Peyer's patch (tissue), 4 donors: ENCODE results near the gene COLGALT1. TPM values are rescaled to one million over a fixed set of nuclear protein-coding genes. Genes with fewer than 3 reads are reported as not detected.
A peak's percentile ranks its signal among the peaks of the same experiment; 100 is the strongest.
"Not testable (repeated sequence)": the region's sequence is repeated elsewhere in the genome, so short reads cannot be mapped to it uniquely, and the experiment has no call there.

Experiments
- DNase-seq, 3 donors: peaks; one replicate each; pipeline ENCODE4 v3.0.0-alpha.2; 2017 to 2019
- H3K27ac ChIP-seq, 4 donors: fragments of 200-600 bp; sonication (generic); one replicate each; pipeline ENCODE4 v1.5.1; 2016 to 2019
- H3K27me3 ChIP-seq, 2 donors: fragments of 200-600 bp; sonication (generic); one replicate each; pipeline ENCODE4 v1.5.1; 2019
- H3K36me3 ChIP-seq, 3 donors: fragments of 200-600 bp; sonication (generic); one replicate each; pipeline ENCODE4 v1.5.1; 2016 to 2019
- H3K4me1 ChIP-seq, 4 donors: fragments of 200-600 bp; sonication (generic); one replicate each; pipeline ENCODE4 v1.5.1; 2016 to 2019
- H3K4me3 ChIP-seq, 4 donors: fragments of 200-600 bp; sonication (generic); 1 replicate in 3 of 4; 2 replicates in 1 of 4; pipeline ENCODE4 v1.5.1; 2016 to 2019; ENCODE audit warnings: mild to moderate bottlenecking in 1 of 4
- H3K9me3 ChIP-seq, 4 donors: fragments of 200-600 bp; sonication (generic); one replicate each; pipeline ENCODE4 v1.5.1; 2016 to 2019; ENCODE audit warnings: mild to moderate bottlenecking in 1 of 4
- POLR2A ChIP-seq, 2 donors: fragments of 450-650 bp; IDR thresholded peaks; one replicate each; pipeline ENCODE4 v1.5.1; 2017; ENCODE audit warnings: antibody characterized with exemption in 2 of 2, mild to moderate bottlenecking in 2 of 2, moderate library complexity in 2 of 2
- total RNA-seq, 4 donors: library from RNA; depleted of rRNA; stranded (reverse); fragments of >200 nt; gene quantifications; one replicate each; pipeline ENCODE4 v1.1.0, GENCODE V29; 2016
- TF ChIP-seq, protein P1 (sequence below), 6 experiments: fragments of 450-650 bp in 4 of 6; fragments of 200-600 bp in 2 of 6; sonication (generic) in 1 of 6; IDR thresholded peaks; one replicate each; pipeline ENCODE4 v1.5.1; 2017 to 2019; ENCODE audit warnings: antibody characterized with exemption in 6 of 6, mild to moderate bottlenecking in 3 of 6, moderate library complexity in 1 of 6

COLGALT1 gene
- total RNA-seq, result 10 to 100 TPM; 24.7 to 79.2 (median 48.9) TPM

- DNase-seq, result peak; percentile 99 to 100 (median 100)
- Histone ChIP-seq H3K36me3 (peaks cover 0 to 24% (median 0%) of the 10 kb centered on the region in 3 donors), H3K9me3 (no peaks in the 10 kb centered on the region), H3K4me3 (peak within 1 kb of the TSS; percentile 76 to 95 (median 82)), H3K4me1 (peaks cover 0 to 18% (median 0%) of the 10 kb centered on the region in 4 donors), H3K27me3 (no peaks in the 10 kb centered on the region), H3K27ac (peak within 1 kb of the TSS; percentile 81 to 89 (median 84))
- TF ChIP-seq POLR2A (IDR thresholded peaks at IDR 0.05), result peak in 1 of 2 donors; percentile 49
- TF ChIP-seq, protein P1, sequence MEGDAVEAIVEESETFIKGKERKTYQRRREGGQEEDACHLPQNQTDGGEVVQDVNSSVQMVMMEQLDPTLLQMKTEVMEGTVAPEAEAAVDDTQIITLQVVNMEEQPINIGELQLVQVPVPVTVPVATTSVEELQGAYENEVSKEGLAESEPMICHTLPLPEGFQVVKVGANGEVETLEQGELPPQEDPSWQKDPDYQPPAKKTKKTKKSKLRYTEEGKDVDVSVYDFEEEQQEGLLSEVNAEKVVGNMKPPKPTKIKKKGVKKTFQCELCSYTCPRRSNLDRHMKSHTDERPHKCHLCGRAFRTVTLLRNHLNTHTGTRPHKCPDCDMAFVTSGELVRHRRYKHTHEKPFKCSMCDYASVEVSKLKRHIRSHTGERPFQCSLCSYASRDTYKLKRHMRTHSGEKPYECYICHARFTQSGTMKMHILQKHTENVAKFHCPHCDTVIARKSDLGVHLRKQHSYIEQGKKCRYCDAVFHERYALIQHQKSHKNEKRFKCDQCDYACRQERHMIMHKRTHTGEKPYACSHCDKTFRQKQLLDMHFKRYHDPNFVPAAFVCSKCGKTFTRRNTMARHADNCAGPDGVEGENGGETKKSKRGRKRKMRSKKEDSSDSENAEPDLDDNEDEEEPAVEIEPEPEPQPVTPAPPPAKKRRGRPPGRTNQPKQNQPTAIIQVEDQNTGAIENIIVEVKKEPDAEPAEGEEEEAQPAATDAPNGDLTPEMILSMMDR (IDR thresholded peaks at IDR 0.05), result peak in 1 of 6 experiments; percentile 22
Measured at GRCh38 chr19:17555480-17555928, at the start of gene COLGALT1. TSS of gene COLGALT1 (plus strand) at chr19:17555649. CDS start at chr19:17555714, 65 bp downstream.

DNA sequence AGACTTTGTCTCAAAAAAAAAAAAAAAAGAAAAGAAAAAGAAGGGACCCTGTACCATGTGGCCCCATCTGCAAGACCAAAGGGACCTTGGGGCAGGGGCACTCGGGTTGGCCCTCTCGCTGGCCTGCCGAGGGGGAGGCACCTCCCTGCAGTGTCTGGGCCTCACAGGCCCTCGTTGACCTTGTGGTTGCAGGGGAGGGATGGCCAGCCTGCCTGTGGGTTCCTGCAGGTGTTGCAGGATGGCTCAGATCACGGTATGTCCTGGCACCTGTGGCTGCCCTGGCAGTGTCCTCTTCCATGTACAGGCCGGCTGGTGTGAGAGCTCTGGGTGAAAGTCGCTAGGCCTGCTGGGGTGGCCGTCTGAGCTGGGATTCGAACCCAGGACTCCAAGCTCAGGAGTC lies 48.7 kb upstream of the COLGALT1 start:
- no peaks in the 10 kb centered on the region for H3K9me3 ChIP-seq
- no peaks in the 10 kb centered on the region for H3K27me3 ChIP-seq
- H3K27ac ChIP-seq, result peak overlapping the region in 1 of 4 donors; percentile 17
- H3K36me3 ChIP-seq, result no peaks in the 10 kb centered on the region
- no peak for TF ChIP-seq POLR2A (IDR thresholded peaks at IDR 0.05)
- TF ChIP-seq, protein P1 (IDR thresholded peaks at IDR 0.05), result no peak
- H3K4me1 ChIP-seq, result peaks cover 4 to 17% (median 8%) of the 10 kb centered on the region in 4 donors
- no peak for DNase-seq
- H3K4me3 ChIP-seq, result no peak overlapping the region

- Histone ChIP-seq H3K4me1 (peaks cover 4 to 23% (median 8%) of the 10 kb centered on the region in 4 donors), H3K27ac (peak overlapping the region in 1 of 4 donors; percentile 35)
- H3K4me3 ChIP-seq, H3K27me3 ChIP-seq, H3K9me3 ChIP-seq, H3K36me3 ChIP-seq, DNase-seq: not testable (repeated sequence)
Measured at GRCh38 chr19:17508558-17508933, 46.9 kb upstream of the COLGALT1 start.

GRCh38 chr19:17510220-17510993 lies 45.0 kb upstream of the COLGALT1 start:
- Histone ChIP-seq H3K27ac (peak overlapping the region in 3 of 4 donors; percentile 97 to 100 (median 99)), H3K4me1 (peaks cover 4 to 23% (median 8%) of the 10 kb centered on the region in 4 donors), H3K4me3 (peak overlapping the region; percentile 76 to 100 (median 97)), H3K36me3 (no peaks in the 10 kb centered on the region), H3K27me3 (no peaks in the 10 kb centered on the region), H3K9me3 (no peaks in the 10 kb centered on the region)
- DNase-seq, result no peak
- no peak for TF ChIP-seq POLR2A (IDR thresholded peaks at IDR 0.05)
- TF ChIP-seq, protein P1 (IDR thresholded peaks at IDR 0.05), result no peak

DNA sequence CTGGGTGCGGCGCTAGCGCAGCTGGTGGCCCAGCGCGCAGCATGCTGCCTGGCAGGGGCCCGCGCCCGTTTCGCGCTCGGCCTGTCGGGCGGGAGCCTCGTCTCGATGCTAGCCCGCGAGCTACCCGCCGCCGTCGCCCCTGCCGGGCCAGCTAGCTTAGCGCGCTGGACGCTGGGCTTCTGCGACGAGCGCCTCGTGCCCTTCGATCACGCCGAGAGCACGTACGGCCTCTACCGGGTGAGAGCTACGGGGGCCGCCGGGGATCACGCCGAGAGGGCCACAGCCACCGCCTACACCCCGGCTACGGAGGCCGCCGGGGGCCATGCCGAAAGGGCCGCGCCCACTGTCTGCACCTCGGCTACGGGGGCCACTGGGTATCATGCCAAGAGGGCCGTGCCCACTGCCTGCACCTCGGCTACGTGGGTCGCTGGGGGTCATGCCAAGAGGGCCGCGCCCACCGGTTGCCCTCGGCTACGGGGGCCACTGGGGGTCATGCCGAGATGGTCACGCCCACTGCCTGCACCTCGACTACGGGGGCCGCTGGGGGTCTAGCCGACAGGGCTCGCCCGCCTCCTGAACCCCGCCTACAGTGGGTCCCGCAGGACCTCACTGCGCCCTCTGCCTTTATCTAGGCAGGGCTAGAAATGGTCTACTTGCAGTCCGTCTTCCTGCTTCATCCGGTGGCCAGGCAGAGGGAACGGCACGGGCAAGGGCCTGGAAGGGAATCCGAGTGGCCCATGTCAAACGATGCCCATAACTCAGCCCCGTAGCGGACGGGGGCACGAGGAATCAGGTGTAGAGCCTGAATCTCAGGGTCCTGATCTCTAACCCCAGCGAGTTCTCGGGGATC lies 43.5 kb upstream of the COLGALT1 start:
- Histone ChIP-seq H3K4me1 (peaks cover 4 to 23% (median 8%) of the 10 kb centered on the region in 4 donors), H3K9me3 (peaks cover 0 to 2% (median under 1%) of the 10 kb centered on the region in 4 donors), H3K4me3 (peak overlapping the region; percentile 76 to 100 (median 97)), H3K36me3 (peaks cover 0 to 14% (median 0%) of the 10 kb centered on the region in 3 donors), H3K27ac (peak overlapping the region; percentile 97 to 100 (median 100)), H3K27me3 (no peaks in the 10 kb centered on the region)
- DNase-seq, result peak; percentile 90 to 96 (median 92)
- TF ChIP-seq POLR2A (IDR thresholded peaks at IDR 0.05), result peak; percentile 40 to 79
- TF ChIP-seq, protein P1 (IDR thresholded peaks at IDR 0.05), result peak in 5 of 6 experiments; percentile 9 to 26 (median 23)
